Endothelial cell (in vitro differentiated cells): ENCODE measurements around the gene PRRG2. TPM values are rescaled to one million over a fixed set of nuclear protein-coding genes. Genes with fewer than 3 reads are reported as not detected.
A peak's percentile ranks its signal among the peaks of the same experiment; 100 is the strongest.

ENCODE experiments used
- DNase-seq: peaks from one replicate; pipeline ENCODE4 v3.0.0; 2021; ENCODE audit warnings: low spot score
- H3K27ac Mint-ChIP-seq: one replicate; pipeline ENCODE4 v1.8.0; 2021; ENCODE audit warnings: mixed read lengths, inconsistent platforms; ENCODE audit not compliant: unreplicated experiment
- H3K27me3 Mint-ChIP-seq: one replicate; pipeline ENCODE4 v1.8.0; 2021; ENCODE audit warnings: mild to moderate bottlenecking, moderate library complexity, mixed read lengths, inconsistent platforms; ENCODE audit not compliant: unreplicated experiment
- H3K36me3 Mint-ChIP-seq: one replicate; pipeline ENCODE4 v1.8.0; 2021; ENCODE audit warnings: mild to moderate bottlenecking, low read depth, mixed read lengths, inconsistent platforms; ENCODE audit not compliant: unreplicated experiment
- H3K4me1 Mint-ChIP-seq: one replicate; pipeline ENCODE4 v1.8.0; 2021; ENCODE audit warnings: mild to moderate bottlenecking, mixed read lengths, inconsistent platforms; ENCODE audit not compliant: unreplicated experiment
- H3K4me3 Mint-ChIP-seq: one replicate; pipeline ENCODE4 v1.8.0; 2021; ENCODE audit warnings: mild to moderate bottlenecking, mixed read lengths, inconsistent platforms; ENCODE audit not compliant: unreplicated experiment
- H3K9me3 Mint-ChIP-seq: one replicate; pipeline ENCODE4 v1.8.0; 2021; ENCODE audit warnings: mixed read lengths, inconsistent platforms; ENCODE audit not compliant: unreplicated experiment
- total RNA-seq: library from RNA; stranded (reverse); fragmentation: NEBNext Ultra II Directional; extraction: Animal tissue kit (Norgen Biotek cat#: 25700); gene quantifications from one replicate; pipeline ENCODE4 v1.2.1, GENCODE V29; 2021; ENCODE audit not compliant: unreplicated experiment
- TF ChIP-seq, protein P1 (sequence below): fragments of 200-600 bp; sonication (generic); IDR thresholded peaks from one replicate; pipeline ENCODE4 v1.5.0; 2021; ENCODE audit warnings: antibody characterized with exemption; ENCODE audit not compliant: unreplicated experiment

The PRRG2 gene
- total RNA-seq, 1 donor from 2014 or later = 2.4 TPM

DNA sequence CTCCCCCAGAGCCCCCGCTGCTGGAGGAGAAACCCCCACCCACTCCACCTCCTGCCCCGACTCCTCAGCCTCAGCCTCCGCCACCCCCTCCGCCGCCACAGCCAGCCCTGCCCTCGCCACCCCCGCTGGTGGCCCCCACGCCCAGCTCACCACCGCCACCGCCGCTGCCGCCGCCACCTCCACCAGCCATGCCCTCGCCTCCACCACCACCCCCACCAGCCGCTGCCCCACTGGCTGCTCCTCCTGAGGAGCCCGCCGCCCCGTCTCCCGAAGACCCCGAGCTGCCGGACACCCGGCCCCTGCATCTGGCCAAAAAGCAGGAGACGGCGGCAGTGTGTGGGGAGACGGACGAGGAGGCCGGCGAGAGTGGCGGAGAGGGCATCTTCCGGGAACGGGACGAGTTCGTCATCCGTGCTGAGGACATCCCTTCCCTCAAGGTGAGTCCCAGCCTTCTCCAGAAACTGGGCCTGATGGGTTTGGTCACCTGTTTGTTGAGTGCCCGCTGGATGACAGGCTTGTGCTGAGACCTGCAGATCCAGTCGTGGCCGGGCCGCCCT, 20.4 kb downstream of the PRRG2 start:
- Mint-ChIP-seq H3K36me3 (peaks cover 20% of the 10 kb centered on the region), H3K27me3 (peaks cover 10% of the 10 kb centered on the region), H3K4me3 (no peak overlapping the region), H3K9me3 (no peaks in the 10 kb centered on the region), H3K27ac (no peak overlapping the region), H3K4me1 (no peaks in the 10 kb centered on the region)
- TF ChIP-seq, protein P1, sequence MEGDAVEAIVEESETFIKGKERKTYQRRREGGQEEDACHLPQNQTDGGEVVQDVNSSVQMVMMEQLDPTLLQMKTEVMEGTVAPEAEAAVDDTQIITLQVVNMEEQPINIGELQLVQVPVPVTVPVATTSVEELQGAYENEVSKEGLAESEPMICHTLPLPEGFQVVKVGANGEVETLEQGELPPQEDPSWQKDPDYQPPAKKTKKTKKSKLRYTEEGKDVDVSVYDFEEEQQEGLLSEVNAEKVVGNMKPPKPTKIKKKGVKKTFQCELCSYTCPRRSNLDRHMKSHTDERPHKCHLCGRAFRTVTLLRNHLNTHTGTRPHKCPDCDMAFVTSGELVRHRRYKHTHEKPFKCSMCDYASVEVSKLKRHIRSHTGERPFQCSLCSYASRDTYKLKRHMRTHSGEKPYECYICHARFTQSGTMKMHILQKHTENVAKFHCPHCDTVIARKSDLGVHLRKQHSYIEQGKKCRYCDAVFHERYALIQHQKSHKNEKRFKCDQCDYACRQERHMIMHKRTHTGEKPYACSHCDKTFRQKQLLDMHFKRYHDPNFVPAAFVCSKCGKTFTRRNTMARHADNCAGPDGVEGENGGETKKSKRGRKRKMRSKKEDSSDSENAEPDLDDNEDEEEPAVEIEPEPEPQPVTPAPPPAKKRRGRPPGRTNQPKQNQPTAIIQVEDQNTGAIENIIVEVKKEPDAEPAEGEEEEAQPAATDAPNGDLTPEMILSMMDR = no peak
- no peak for DNase-seq

DNA sequence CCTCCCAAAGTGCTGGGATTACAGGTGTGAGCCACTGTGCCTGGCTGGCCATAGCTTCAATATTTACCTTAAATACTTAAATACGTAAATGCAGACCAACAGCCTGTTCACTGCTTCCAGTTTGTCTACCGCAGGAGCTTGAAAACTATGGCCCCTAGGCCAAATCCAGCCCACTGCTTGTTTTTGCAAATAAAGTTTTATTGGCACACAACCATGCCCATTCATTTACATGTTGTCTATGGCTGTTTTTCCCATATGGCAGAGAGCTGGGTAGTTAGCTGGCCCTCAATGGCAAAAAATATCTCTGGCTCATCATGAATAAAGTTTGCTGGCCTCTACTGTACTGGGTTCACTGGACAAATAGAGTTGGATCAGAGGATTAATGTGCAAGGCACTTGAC, 21.7 kb downstream of the PRRG2 start:
- no peak overlapping the region for H3K27ac Mint-ChIP-seq
- H3K4me3 Mint-ChIP-seq = peak overlapping the region; percentile 75
- peaks cover 8% of the 10 kb centered on the region for H3K27me3 Mint-ChIP-seq
- no peaks in the 10 kb centered on the region for H3K4me1 Mint-ChIP-seq
- no peaks in the 10 kb centered on the region for H3K9me3 Mint-ChIP-seq
- no peak for DNase-seq
- TF ChIP-seq, protein P1 = no peak
- H3K36me3 Mint-ChIP-seq = peaks cover 24% of the 10 kb centered on the region

DNA sequence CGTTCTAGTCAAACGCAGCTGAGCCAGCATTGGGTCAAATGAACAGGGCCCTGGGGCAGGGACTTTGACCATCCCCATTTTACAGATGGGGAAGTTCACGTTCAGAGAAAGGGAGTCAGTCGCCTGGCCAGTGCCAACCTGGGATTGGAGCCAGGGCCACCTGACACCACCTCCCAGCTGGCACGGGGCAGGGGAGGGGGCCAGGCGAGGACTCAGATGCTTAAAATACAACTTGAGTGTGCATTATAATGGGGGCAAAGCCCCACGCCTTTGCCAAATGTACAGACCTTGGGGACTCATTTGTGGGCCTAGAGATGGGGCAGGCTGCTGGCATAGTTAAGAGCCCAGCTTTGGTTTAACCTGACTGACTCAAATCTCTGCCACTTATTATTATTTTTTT, 24.5 kb downstream of the PRRG2 start:
- peaks cover 2% of the 10 kb centered on the region for H3K27me3 Mint-ChIP-seq
- no peaks in the 10 kb centered on the region for H3K4me1 Mint-ChIP-seq
- DNase-seq = no peak
- no peaks in the 10 kb centered on the region for H3K9me3 Mint-ChIP-seq
- no peak overlapping the region for H3K27ac Mint-ChIP-seq
- no peak overlapping the region for H3K4me3 Mint-ChIP-seq
- H3K36me3 Mint-ChIP-seq = peaks cover 13% of the 10 kb centered on the region
- TF ChIP-seq, protein P1 = no peak

DNA sequence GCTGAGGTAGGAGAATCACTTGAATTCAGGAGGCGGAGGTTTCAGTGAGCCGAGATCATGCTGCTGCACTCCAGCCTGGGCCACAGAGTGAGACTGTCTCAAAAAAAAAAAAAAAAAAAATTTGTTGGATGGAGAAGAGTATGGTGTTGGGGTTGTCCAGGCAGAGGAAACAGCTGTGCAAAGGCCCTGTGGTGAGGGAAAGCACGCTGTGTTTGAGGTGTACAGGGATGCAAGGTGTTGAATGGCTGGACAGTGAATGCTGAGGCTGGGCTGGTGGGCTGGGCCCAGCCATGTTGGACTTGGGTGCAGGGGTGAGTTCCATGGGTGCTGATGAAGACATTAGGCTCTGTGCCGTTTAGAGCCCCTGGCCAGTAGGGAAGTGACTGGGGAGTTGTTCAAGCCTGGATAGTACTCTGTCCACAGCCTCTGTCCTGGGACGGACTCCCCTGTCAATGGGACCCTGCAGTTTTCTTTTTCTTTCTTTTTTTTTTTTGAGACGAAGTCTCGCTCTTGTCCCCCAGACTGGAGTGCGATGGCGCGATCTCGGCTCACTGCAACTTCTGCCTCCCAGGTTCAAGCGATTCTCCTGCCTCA, 28.5 kb downstream of the PRRG2 start:
- H3K9me3 Mint-ChIP-seq = no peaks in the 10 kb centered on the region
- no peak overlapping the region for H3K27ac Mint-ChIP-seq
- TF ChIP-seq, protein P1 = no peak
- no peak overlapping the region for H3K4me3 Mint-ChIP-seq
- H3K36me3 Mint-ChIP-seq = peaks cover 12% of the 10 kb centered on the region
- H3K27me3 Mint-ChIP-seq = peaks cover 2% of the 10 kb centered on the region
- no peaks in the 10 kb centered on the region for H3K4me1 Mint-ChIP-seq
- no peak for DNase-seq

DNA sequence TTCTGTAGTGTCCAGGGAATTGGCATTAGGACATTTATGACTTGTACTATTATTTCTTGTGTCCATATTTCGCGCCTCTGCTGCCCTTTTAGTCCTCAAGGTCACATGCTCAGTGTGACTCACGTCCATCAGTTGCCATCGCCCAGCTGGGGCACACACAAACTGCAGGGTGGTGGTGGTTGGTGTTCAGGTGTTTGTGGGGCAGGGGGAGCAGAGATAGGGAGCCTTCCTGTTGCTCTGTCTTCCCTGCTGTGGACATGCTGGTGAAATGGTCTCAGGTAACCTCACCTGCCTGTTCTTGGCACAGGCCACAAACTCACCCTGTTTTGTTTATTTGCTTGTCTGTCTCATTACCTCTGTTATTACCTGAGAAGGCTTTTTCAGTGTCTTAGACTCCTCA, 32.3 kb downstream of the PRRG2 start:
- Mint-ChIP-seq H3K27ac (no peak overlapping the region), H3K27me3 (peaks cover 6% of the 10 kb centered on the region), H3K9me3 (no peaks in the 10 kb centered on the region), H3K36me3 (peaks cover 40% of the 10 kb centered on the region), H3K4me1 (no peaks in the 10 kb centered on the region), H3K4me3 (no peak overlapping the region)
- DNase-seq = no peak
- TF ChIP-seq, protein P1 = no peak
